K562 (cell line): ENCODE data around the gene ZSWIM1. TPM values are rescaled to one million over a fixed set of nuclear protein-coding genes. Genes with fewer than 3 reads are reported as not detected.

Experiments
- ATAC-seq: fragments of 200-7000 bp; cut with Tn5 transposase; 3 replicates; pipeline ENCODE4 v1.9.1; 2020; ENCODE audit warnings: moderate library complexity
- BruUV-seq: library from RNA; stranded (reverse); fragments of 400-500 nt; replicated peaks from 2 replicates; lab custom pipeline; 2021; lab: Mats Ljungman, UMichigan
- CTCF ChIA-PET: fragments of 300-600 bp; formaldehyde crosslinking; extraction: SDS; loops from one replicate; lab custom pipeline; 2021; ENCODE audit warnings: low intra/inter-chr PET ratio; lab: Yijun Ruan, JAX
- POLR2A ChIA-PET: fragments of 300-600, 350-650 bp; sonication (Branson Sonifier 250); formaldehyde crosslinking; extraction: SDS; loops from one replicate; lab custom pipeline; 2021; ENCODE audit warnings: antibody characterized with exemption, inconsistent platforms; lab: Yijun Ruan, JAX
- DNase-seq, 4 experiments: peaks; one replicate each; pipeline versions ENCODE4 v3.0.0 to v3.0.0-alpha.2; 2011 to 2018; ENCODE audit warnings: low spot score in 3 of 4, mixed read lengths in 3 of 4; ENCODE audit errors: extremely low read depth in 1 of 4
- FAIRE-seq: peaks from 2 replicates; lab custom pipeline; 2011; peaks lifted over from hg19 to GRCh38; lab: Jason Lieb, UNC
- H2AFZ ChIP-seq: 2 replicates; pipeline ENCODE4 v1.6.0; 2011; ENCODE audit warnings: low read depth, low read length, control low read depth, inconsistent platforms
- H3K27ac ChIP-seq: fragments of 200-600 bp; 3 replicates; pipeline ENCODE4 v1.8.0; 2011; ENCODE audit warnings: low read depth, mild to moderate bottlenecking, control low read depth, inconsistent platforms, low read length, moderate library complexity, mixed read lengths; ENCODE audit errors: extremely low read depth
- H3K27me3 ChIP-seq, 2 experiments: fragments of 300-600 bp in 1 of 2; 2 replicates in 1 of 2; 3 replicates in 1 of 2; pipeline versions ENCODE4 v1.6.0 to v1.8.0; 2011; ENCODE audit warnings: inconsistent platforms in 2 of 2, low read length in 2 of 2, mild to moderate bottlenecking in 1 of 2, mixed read lengths in 1 of 2, moderate library complexity in 1 of 2; ENCODE audit not compliant: control insufficient read depth in 2 of 2, insufficient read depth in 2 of 2
- H3K36me3 ChIP-seq: fragments of 300-600 bp; 3 replicates; pipeline ENCODE4 v1.8.0; 2011; ENCODE audit warnings: mild to moderate bottlenecking, low read length, inconsistent platforms; ENCODE audit not compliant: control insufficient read depth, insufficient read depth
- H3K4me1 ChIP-seq, 2 experiments: fragments of 200-600 bp in 1 of 2; replicated peaks in 1 of 2; 2 replicates in 1 of 2; 3 replicates in 1 of 2; pipeline versions ENCODE4 v1.5.1 to v1.8.0; 2011; ENCODE audit warnings: inconsistent platforms in 2 of 2, low read length in 2 of 2, mild to moderate bottlenecking in 1 of 2, mixed read lengths in 1 of 2, moderate library complexity in 1 of 2; ENCODE audit not compliant: control insufficient read depth in 2 of 2, insufficient read depth in 2 of 2
- H3K4me2 ChIP-seq: 2 replicates; pipeline ENCODE4 v1.6.1; 2011; ENCODE audit warnings: low read length, control low read depth, inconsistent platforms, mixed read lengths; ENCODE audit not compliant: insufficient read depth
- H3K4me3 ChIP-seq: fragments of 200-600 bp; sonication (generic), shearing (Covaris generic); 2 replicates; pipeline ENCODE4 v1.5.1; 2016; ENCODE audit warnings: control low read depth, inconsistent platforms
- H3K79me2 ChIP-seq: fragments of 200-600 bp; 3 replicates; pipeline ENCODE4 v1.8.0; 2011; ENCODE audit warnings: low read length, inconsistent platforms; ENCODE audit not compliant: control insufficient read depth, insufficient read depth
- H3K9ac ChIP-seq, 2 experiments: 2 replicates each; pipeline versions ENCODE4 v1.6.0 to v1.6.1; 2011; ENCODE audit warnings: low read depth in 2 of 2, low read length in 2 of 2, control low read depth in 1 of 2, inconsistent platforms in 1 of 2, mild to moderate bottlenecking in 1 of 2, mixed read lengths in 1 of 2; ENCODE audit not compliant: insufficient read depth in 1 of 2
- H3K9me1 ChIP-seq: one replicate; pipeline ENCODE4 v1.6.0; 2011; ENCODE audit warnings: inconsistent platforms, mild to moderate bottlenecking, low read length, moderate library complexity; ENCODE audit not compliant: control insufficient read depth, insufficient read depth
- H3K9me3 ChIP-seq: replicated peaks from 2 replicates; pipeline ENCODE4 v1.5.1; 2011; ENCODE audit warnings: low read depth, low read length, inconsistent platforms; ENCODE audit not compliant: control insufficient read depth, insufficient read depth
- H4K20me1 ChIP-seq: replicated peaks from 2 replicates; pipeline ENCODE4 v1.6.1; 2011; ENCODE audit warnings: low read length, inconsistent platforms, mixed read lengths; ENCODE audit not compliant: control insufficient read depth, insufficient read depth
- NELFE ChIP-seq: IDR thresholded peaks from 2 replicates; pipeline ENCODE4 v1.6.1; 2011; ENCODE audit warnings: mild to moderate bottlenecking; ENCODE audit not compliant: insufficient read depth, insufficient read length
- RBFOX2 ChIP-seq: fragments of 200-400 bp; formaldehyde crosslinking; IDR thresholded peaks from 2 replicates; pipeline ENCODE4 v1.6.1; 2017; ENCODE audit warnings: low read depth, mild to moderate bottlenecking, low read length, moderate library complexity
- RBM25 ChIP-seq: fragments of 200-400 bp; formaldehyde crosslinking; IDR thresholded peaks from 2 replicates; pipeline ENCODE4 v1.6.1; 2018; ENCODE audit warnings: low read length, low read depth, moderate library complexity; ENCODE audit not compliant: severe bottlenecking
- ZFP36 ChIP-seq: fragments of 150-350 bp; IDR thresholded peaks from 2 replicates; pipeline ENCODE4 v1.6.1; 2018; ENCODE audit warnings: low read length, low read depth; ENCODE audit not compliant: partially characterized antibody
- WGBS: fragments of 100-300 bp; shearing (Covaris generic); methylation state at CpG from one replicate; pipeline ENCODE4 v1.1.6; 2016; ENCODE audit warnings: low coverage, mixed read lengths; ENCODE audit not compliant: insufficient coverage; ENCODE audit errors: missing lambda C conversion rate; 5-methylcytosine and 5-hydroxymethylcytosine counted together
- in situ Hi-C: fragments of 300-500 bp; cut with MboI; formaldehyde crosslinking; loops from 4 replicates; pipeline ENCODE4 v1.15.0; 2018; ENCODE audit warnings: inconsistent platforms, mixed read lengths
- intact Hi-C: fragments of 100-400 bp; cut with micrococcal nuclease; formaldehyde crosslinking; loops from 2 replicates; pipeline ENCODE4 v1.14.2; 2022
- polyA plus RNA-seq, 8 experiments: library from polyadenylated mRNA; depleted of rRNA in 4 of 8; stranded (reverse) in 5 of 8; unstranded in 3 of 8; fragments of >200 nt; fragmentation: Nextera tagmentation in 2 of 8; fragmentation: Illumina TruSeq in 1 of 8; extraction: Ambion mirVana in 2 of 8; extraction: Trizol in 1 of 8; gene quantifications; 2 replicates each; pipeline versions ENCODE4 v1.2.1 to v1.2.3, GENCODE V29; 2011 to 2014; ENCODE audit warnings: inconsistent platforms in 1 of 8, missing spikeins in 1 of 8
- total RNA-seq, 7 experiments: library from RNA; depleted of rRNA in 6 of 7; stranded (reverse); fragments of >200 nt in 6 of 7; fragmentation: Illumina TruSeq in 2 of 7; extraction: Trizol in 2 of 7; gene quantifications; 2 replicates each; pipeline versions ENCODE4 v1.2.1 to v1.2.3, GENCODE V29; 2011 to 2021; ENCODE audit warnings: low replicate concordance in 1 of 7
- TF ChIP-seq, protein P1 (sequence below), 3 experiments: fragments of 200-800 bp in 1 of 3; fragments of 250-450 bp in 1 of 3; fragments of 450-650 bp in 1 of 3; sonication (Bioruptor Pico) in 1 of 3; sonication (Bioruptor generic) in 1 of 3; formaldehyde crosslinking in 1 of 3; IDR thresholded peaks; 2 replicates each; pipeline versions ENCODE4 v1.6.1 to v1.8.0; 2016 to 2022; ENCODE audit warnings: mild to moderate bottlenecking in 2 of 3, missing genetic modification characterization in 2 of 3, missing compliant biosample characterization in 1 of 3, moderate library complexity in 1 of 3

ZSWIM1 gene
- total and polyA plus RNA-seq, 9 of the 15 experiments (the other 6 are each of a cell fraction or from before 2014, with no cell fraction given) = 2.5 to 15.6 (median 9.5) TPM

DNA sequence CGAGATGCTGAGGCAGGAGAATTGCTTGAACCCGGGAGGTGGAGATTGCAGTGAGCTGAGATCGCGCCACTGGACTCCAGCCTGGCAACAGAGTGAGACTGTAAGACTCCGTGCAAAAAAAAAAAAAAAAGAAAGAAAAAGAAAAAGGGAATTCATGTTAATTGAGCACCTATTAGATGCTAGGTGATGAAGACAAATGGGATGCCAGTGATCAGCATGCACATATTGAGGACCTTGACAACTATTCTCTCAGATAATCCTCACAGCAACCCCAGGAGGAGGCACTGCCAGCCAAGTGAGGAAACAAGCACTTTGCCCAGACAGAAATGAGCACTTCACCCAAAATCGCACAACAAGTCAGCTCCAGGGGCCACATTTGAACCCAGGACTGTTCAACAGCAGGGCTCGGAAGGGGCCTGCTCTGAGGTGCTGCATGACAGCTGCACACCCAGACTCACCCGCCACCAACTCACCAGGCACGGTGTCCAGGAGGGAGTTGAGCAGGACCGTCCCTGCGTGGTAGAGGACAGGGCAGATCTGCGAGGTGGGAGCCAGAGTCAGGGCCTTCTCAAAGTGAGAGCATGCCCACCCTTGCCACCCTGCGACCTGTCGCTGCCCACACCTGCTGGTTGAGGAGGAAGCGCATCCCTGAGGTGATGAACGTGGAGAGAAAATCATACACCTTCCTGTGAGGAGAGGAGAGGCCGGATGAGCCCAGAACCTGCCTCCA, 26.4 kb downstream of the ZSWIM1 start:
- BruUV-seq = no TSS peak
- ATAC-seq = no peak
- no peak for DNase-seq
- Histone ChIP-seq H2AFZ (no peak overlapping the region), H3K36me3 (peaks cover 19% of the 10 kb centered on the region; the same call in 2 of the 3 replicates), H3K4me3 (no peak overlapping the region), H4K20me1 (no peaks in the 10 kb centered on the region), H3K79me2 (peaks cover 15% of the 10 kb centered on the region), H3K9me1 (no peaks in the 10 kb centered on the region), H3K9ac (peak overlapping the region in 1 of 2 experiments; percentile 49; a peak in 2 of 4 replicates), H3K4me1 (peaks cover 18 to 46% of the 10 kb centered on the region in 2 experiments), H3K9me3 (no peaks in the 10 kb centered on the region), H3K27ac (no peak overlapping the region), H3K27me3 (no peaks in the 10 kb centered on the region), H3K4me2 (no peak overlapping the region)
- TF ChIP-seq NELFE (no peak), RBFOX2 (peak; percentile 31; the same call in 1 of the 2 replicates)
- no peak for FAIRE-seq
- intact Hi-C loops (no loop called here), in situ Hi-C loops (no loop called here)
- POLR2A ChIA-PET = interaction anchor here (0.7 to 2.6 kb wide), 3 partner anchors 9 to 12 kb away, joined by 3 to 6 read pairs (median 6); no protein-coding TSS in a partner anchor
- CTCF ChIA-PET = no interaction called here
- WGBS = 92% methylated on average over 17 of the region's 17 CpGs

DNA sequence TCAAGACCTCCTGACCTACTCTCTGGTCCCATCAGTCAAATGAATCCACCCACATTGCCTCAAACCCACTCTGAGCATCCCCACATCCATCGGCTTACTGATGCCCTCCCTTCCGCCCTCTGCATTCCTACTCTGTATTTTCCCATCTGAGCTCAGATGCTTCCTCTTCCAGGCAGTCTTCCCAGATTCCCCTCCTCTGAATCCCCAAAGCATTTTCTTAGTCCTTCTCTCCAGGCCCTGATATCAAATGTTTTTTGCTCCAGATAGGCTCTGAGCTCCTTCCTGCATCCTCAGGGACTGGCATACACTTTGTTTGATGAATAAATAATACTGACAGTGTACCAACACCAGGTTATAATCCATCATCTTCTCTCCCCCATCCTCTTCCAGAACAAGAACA, 27.1 kb downstream of the ZSWIM1 start:
- DNase-seq (no peak), ATAC-seq (no peak), FAIRE-seq (no peak)
- peaks cover 19% of the 10 kb centered on the region; the same call in 2 of the 3 replicates for H3K36me3 ChIP-seq
- no peaks in the 10 kb centered on the region for H3K9me3 ChIP-seq
- H3K27ac ChIP-seq = no peak overlapping the region
- no peak overlapping the region for H3K9ac ChIP-seq
- no peak overlapping the region for H3K4me3 ChIP-seq
- ChIA-PET POLR2A (interaction anchor here (1.6 to 2.6 kb wide), 2 partner anchors 9 to 11 kb away, joined by 6 read pairs; no protein-coding TSS in a partner anchor), CTCF (no interaction called here)
- H3K27me3 ChIP-seq = no peaks in the 10 kb centered on the region
- H3K79me2 ChIP-seq = peaks cover 15% of the 10 kb centered on the region
- no peaks in the 10 kb centered on the region for H3K9me1 ChIP-seq
- H3K4me1 ChIP-seq = peaks cover 18 to 51% of the 10 kb centered on the region in 2 experiments
- BruUV-seq = no TSS peak
- no peak overlapping the region for H3K4me2 ChIP-seq
- intact Hi-C loops (no loop called here), in situ Hi-C loops (no loop called here)
- no peak overlapping the region for H2AFZ ChIP-seq
- WGBS = 93% methylated on average over 2 of the region's 2 CpGs
- H4K20me1 ChIP-seq = no peaks in the 10 kb centered on the region
- TF ChIP-seq ZFP36 (peak; percentile 99), RBM25 (peak; percentile 61)
- TF ChIP-seq, protein P1, sequence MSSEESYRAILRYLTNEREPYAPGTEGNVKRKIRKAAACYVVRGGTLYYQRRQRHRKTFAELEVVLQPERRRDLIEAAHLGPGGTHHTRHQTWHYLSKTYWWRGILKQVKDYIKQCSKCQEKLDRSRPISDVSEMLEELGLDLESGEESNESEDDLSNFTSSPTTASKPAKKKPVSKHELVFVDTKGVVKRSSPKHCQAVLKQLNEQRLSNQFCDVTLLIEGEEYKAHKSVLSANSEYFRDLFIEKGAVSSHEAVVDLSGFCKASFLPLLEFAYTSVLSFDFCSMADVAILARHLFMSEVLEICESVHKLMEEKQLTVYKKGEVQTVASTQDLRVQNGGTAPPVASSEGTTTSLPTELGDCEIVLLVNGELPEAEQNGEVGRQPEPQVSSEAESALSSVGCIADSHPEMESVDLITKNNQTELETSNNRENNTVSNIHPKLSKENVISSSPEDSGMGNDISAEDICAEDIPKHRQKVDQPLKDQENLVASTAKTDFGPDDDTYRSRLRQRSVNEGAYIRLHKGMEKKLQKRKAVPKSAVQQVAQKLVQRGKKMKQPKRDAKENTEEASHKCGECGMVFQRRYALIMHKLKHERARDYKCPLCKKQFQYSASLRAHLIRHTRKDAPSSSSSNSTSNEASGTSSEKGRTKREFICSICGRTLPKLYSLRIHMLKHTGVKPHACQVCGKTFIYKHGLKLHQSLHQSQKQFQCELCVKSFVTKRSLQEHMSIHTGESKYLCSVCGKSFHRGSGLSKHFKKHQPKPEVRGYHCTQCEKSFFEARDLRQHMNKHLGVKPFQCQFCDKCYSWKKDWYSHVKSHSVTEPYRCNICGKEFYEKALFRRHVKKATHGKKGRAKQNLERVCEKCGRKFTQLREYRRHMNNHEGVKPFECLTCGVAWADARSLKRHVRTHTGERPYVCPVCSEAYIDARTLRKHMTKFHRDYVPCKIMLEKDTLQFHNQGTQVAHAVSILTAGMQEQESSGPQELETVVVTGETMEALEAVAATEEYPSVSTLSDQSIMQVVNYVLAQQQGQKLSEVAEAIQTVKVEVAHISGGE (CRISPR knock-in tag; IDR thresholded peaks at IDR 0.05) = no peak
